A549 (cell line): Measurements from ENCODE around the gene VWF. TPM values are rescaled to one million over a fixed set of nuclear protein-coding genes. Genes with fewer than 3 reads are reported as not detected.

Experiments
- ATAC-seq, 2 experiments: fragments of 200-7000 bp in 1 of 2; fragments of >200 bp in 1 of 2; cut with Nextera tagmentation in 1 of 2; cut with Tn5 transposase in 1 of 2; 3 replicates each; pipeline versions ENCODE4 v1.8.0 to v1.9.1; 2018 to 2020; ENCODE audit warnings: mild to moderate bottlenecking in 1 of 2, moderate library complexity in 1 of 2
- CTCF ChIA-PET: fragments of 300-600 bp; sonication (Branson Sonifier 250); formaldehyde crosslinking; extraction: SDS; loops from one replicate; lab custom pipeline; 2021; ENCODE audit warnings: antibody characterized with exemption, inconsistent platforms; lab: Yijun Ruan, JAX
- POLR2A ChIA-PET: fragments of 350-600 bp; formaldehyde crosslinking; extraction: SDS; loops from one replicate; lab custom pipeline; 2021; ENCODE audit warnings: antibody characterized with exemption, inconsistent platforms; lab: Yijun Ruan, JAX
- DNase-seq, 2 experiments: peaks; one replicate each; pipeline versions ENCODE4 v3.0.0 to v3.0.0-alpha.2; 2011 to 2016; ENCODE audit warnings: low read depth in 1 of 2, low spot score in 1 of 2
- FAIRE-seq: peaks from 2 replicates; lab custom pipeline; 2011; peaks lifted over from hg19 to GRCh38; lab: Jason Lieb, UNC
- H3K27ac ChIP-seq, 2 experiments: fragments of >200 bp; sonication (Bioruptor Twin); formaldehyde crosslinking; 3 replicates each; pipeline ENCODE4 v1.5.1; 2016 to 2017
- H3K4me1 ChIP-seq: fragments of >200 bp; sonication (Bioruptor Twin); formaldehyde crosslinking; 3 replicates; pipeline ENCODE4 v1.6.1; 2016
- H3K4me2 ChIP-seq: fragments of >200 bp; sonication (Bioruptor Twin); formaldehyde crosslinking; 3 replicates; pipeline ENCODE4 v1.6.1; 2016
- H3K4me3 ChIP-seq: fragments of >200 bp; sonication (Bioruptor Twin); formaldehyde crosslinking; 3 replicates; pipeline ENCODE4 v1.5.1; 2016
- H3K9me3 ChIP-seq: fragments of >200 bp; sonication (Bioruptor Twin); formaldehyde crosslinking; 3 replicates; pipeline ENCODE4 v1.6.1; 2016
- CBX8 ChIP-seq: fragments of 200-600 bp; sonication (generic); IDR thresholded peaks from 2 replicates; pipeline ENCODE4 v1.6.1; 2016
- CHD2 ChIP-seq: fragments of 150-350 bp; IDR thresholded peaks from 2 replicates; pipeline ENCODE4 v1.6.1; 2014; ENCODE audit warnings: low read length; ENCODE audit not compliant: partially characterized antibody
- CTCF ChIP-seq: fragments of >200 bp; sonication (Bioruptor Twin); formaldehyde crosslinking; IDR thresholded peaks from 3 replicates; pipeline ENCODE4 v1.5.1; 2016
- EHMT2 ChIP-seq: fragments of 200-600 bp; sonication (generic); IDR thresholded peaks from 2 replicates; pipeline ENCODE4 v1.6.1; 2016; ENCODE audit warnings: antibody characterized with exemption, low read depth, mild to moderate bottlenecking, moderate library complexity
- EP300 ChIP-seq, 2 experiments: fragments of >200 bp; sonication (Bioruptor Twin); formaldehyde crosslinking; IDR thresholded peaks; 2 replicates in 1 of 2; 3 replicates in 1 of 2; pipeline ENCODE4 v1.6.1; 2016 to 2017
- GATA3 ChIP-seq: IDR thresholded peaks from 2 replicates; pipeline ENCODE4 v1.6.1; 2012; ENCODE audit warnings: borderline replicate concordance
- HES2 ChIP-seq: fragments of >200 bp; sonication (Bioruptor Twin); formaldehyde crosslinking; IDR thresholded peaks from 2 replicates; pipeline ENCODE4 v1.6.1; 2016
- HEYL ChIP-seq: fragments of 250-450 bp; sonication (Bioruptor Pico); IDR thresholded peaks from 2 replicates; pipeline ENCODE4 v1.8.0; 2021; ENCODE audit warnings: mild to moderate bottlenecking, moderate library complexity
- JUN ChIP-seq, 2 experiments: fragments of >200 bp; sonication (Bioruptor Twin); formaldehyde crosslinking; IDR thresholded peaks; 2 replicates in 1 of 2; 3 replicates in 1 of 2; pipeline ENCODE4 v1.6.1; 2016 to 2017
- JUNB ChIP-seq: fragments of >200 bp; sonication (Bioruptor Twin); formaldehyde crosslinking; IDR thresholded peaks from 2 replicates; pipeline ENCODE4 v1.6.1; 2016
- MAX ChIP-seq: IDR thresholded peaks from 2 replicates; pipeline ENCODE4 v1.6.1; 2012
- MAZ ChIP-seq: fragments of 150-350 bp; IDR thresholded peaks from 2 replicates; pipeline ENCODE4 v1.6.1; 2014; ENCODE audit warnings: antibody characterized with exemption, low read depth, low read length, borderline replicate concordance
- POLR2A ChIP-seq: IDR thresholded peaks from 2 replicates; pipeline ENCODE4 v1.6.1; 2012; ENCODE audit warnings: mild to moderate bottlenecking, low read length
- RARB ChIP-seq: fragments of 250-450 bp; sonication (Bioruptor Pico); IDR thresholded peaks from 2 replicates; pipeline ENCODE4 v1.8.0; 2021; ENCODE audit warnings: mild to moderate bottlenecking, moderate library complexity
- TP53 ChIP-seq: fragments of 250-450 bp; sonication (Bioruptor Pico); IDR thresholded peaks from 2 replicates; pipeline ENCODE4 v1.5.0; 2021; ENCODE audit warnings: mild to moderate bottlenecking, moderate library complexity
- USF2 ChIP-seq: fragments of 450-650 bp; IDR thresholded peaks from 2 replicates; pipeline ENCODE4 v1.6.1; 2014; ENCODE audit warnings: antibody characterized with exemption
- ZNF302 ChIP-seq: fragments of 250-450 bp; sonication (Bioruptor Pico); IDR thresholded peaks from 2 replicates; pipeline ENCODE4 v1.9.0; 2021; ENCODE audit warnings: inconsistent platforms, mild to moderate bottlenecking, moderate library complexity
- ZSCAN20 ChIP-seq: fragments of 250-450 bp; sonication (Bioruptor Pico); IDR thresholded peaks from 2 replicates; pipeline ENCODE4 v1.8.0; 2022; ENCODE audit warnings: mild to moderate bottlenecking, moderate library complexity
- WGBS: methylation state at CpG from one replicate; pipeline ENCODE4 v1.1.6; 2017; ENCODE audit errors: missing lambda C conversion rate; 5-methylcytosine and 5-hydroxymethylcytosine counted together
- polyA plus RNA-seq, 4 experiments: library from polyadenylated mRNA; depleted of rRNA in 3 of 4; stranded (reverse); fragments of >200 nt; fragmentation: RNase III in 1 of 4; extraction: RNeasy Plus Mini Kit Qiagen cat#74134 plus additional on column Dnase treatment in 1 of 4; gene quantifications; 2 replicates in 3 of 4; 3 replicates in 1 of 4; pipeline ENCODE4 v1.2.3, GENCODE V29; 2011 to 2017

VWF gene
- polyA plus RNA-seq, 2 of the 4 experiments (the other 2 are of a cell fraction) = 0.01 TPM; not detected in 1

GRCh38 chr12:5964913-5965900 is 159.3 kb downstream of the VWF start:
- ATAC-seq (peak; percentile 48 to 49; a peak in 4 of 6 replicates), FAIRE-seq (no peak), DNase-seq (no peak)
- ChIA-PET POLR2A (no interaction called here), CTCF (interaction anchor here (0.7 to 7.1 kb wide), 10 partner anchors 8 to 319 kb away, joined by 3 to 57 read pairs (median 6); no protein-coding TSS in a partner anchor)
- TF ChIP-seq EHMT2 (no peak), MAZ (no peak), ZNF302 (no peak)
- Histone ChIP-seq H3K27ac (no peak overlapping the region), H3K4me3 (no peak overlapping the region), H3K4me2 (no peak overlapping the region), H3K9me3 (no peaks in the 10 kb centered on the region), H3K4me1 (no peaks in the 10 kb centered on the region)
- WGBS = 51% methylated on average over 24 of the region's 24 CpGs

GRCh38 chr12:5963515-5963914 is 161.0 kb downstream of the VWF start:
- H3K9me3 ChIP-seq = no peaks in the 10 kb centered on the region
- no peaks in the 10 kb centered on the region for H3K4me1 ChIP-seq
- no peak for ATAC-seq
- CTCF ChIA-PET = interaction anchor here (0.9 to 7.1 kb wide), 9 partner anchors 9 to 321 kb away, joined by 3 to 57 read pairs (median 4); no protein-coding TSS in a partner anchor
- no peak overlapping the region for H3K4me3 ChIP-seq
- no peak overlapping the region for H3K27ac ChIP-seq
- FAIRE-seq = no peak
- no peak for TF ChIP-seq EHMT2
- TF ChIP-seq CHD2 = no peak
- TF ChIP-seq POLR2A = no peak
- no peak for TF ChIP-seq CTCF
- no peak for TF ChIP-seq MAX
- TF ChIP-seq JUNB = no peak
- no peak for TF ChIP-seq CBX8
- TF ChIP-seq HES2 = no peak
- no peak for TF ChIP-seq USF2
- TF ChIP-seq RARB (CRISPR knock-in tag) = no peak
- no peak for TF ChIP-seq JUN (IDR thresholded peaks at IDR 0.05)
- no peak for TF ChIP-seq HEYL (CRISPR knock-in tag)
- no peak for TF ChIP-seq TP53 (CRISPR knock-in tag)
- TF ChIP-seq GATA3 = no peak
- DNase-seq = no peak
- POLR2A ChIA-PET = no interaction called here
- WGBS = 66% methylated on average over 7 of the region's 7 CpGs
- H3K4me2 ChIP-seq = no peak overlapping the region

GRCh38 chr12:5960783-5961182 is 163.7 kb downstream of the VWF start:
- Histone ChIP-seq H3K4me3 (no peak overlapping the region), H3K27ac (no peak overlapping the region), H3K4me2 (no peak overlapping the region), H3K4me1 (no peaks in the 10 kb centered on the region), H3K9me3 (no peaks in the 10 kb centered on the region)
- FAIRE-seq = no peak
- no peak for DNase-seq
- ChIA-PET CTCF (interaction anchor here (0.7 to 2.0 kb wide), 4 partner anchors 28 to 939 kb away, joined by 3 to 9 read pairs (median 3); no protein-coding TSS in a partner anchor), POLR2A (no interaction called here)
- WGBS = 63% methylated on average over 4 of the region's 4 CpGs
- ATAC-seq = no peak
- no peak for TF ChIP-seq ZSCAN20 (CRISPR knock-in tag)
- TF ChIP-seq EP300 (IDR thresholded peaks at IDR 0.05) = no peak
- TF ChIP-seq, all 56 proteins: peak for 0
